H1 (cell line): ENCODE data around the gene ANAPC2. TPM values are rescaled to one million over a fixed set of nuclear protein-coding genes. Genes with fewer than 3 reads are reported as not detected.

Experiments used
- ATF3 ChIP-seq: IDR thresholded peaks from 2 replicates; pipeline ENCODE4 v1.6.1; 2011; ENCODE audit warnings: low read depth, mild to moderate bottlenecking, low read length; ENCODE audit not compliant: insufficient read depth
- CTCF ChIP-seq, 3 experiments: IDR thresholded peaks; 1 replicate in 2 of 3; 2 replicates in 1 of 3; pipeline versions ENCODE4 v1.5.1 to v1.6.1; 2011; ENCODE audit warnings: low read length in 3 of 3, mild to moderate bottlenecking in 3 of 3, inconsistent platforms in 2 of 3, low read depth in 1 of 3, moderate library complexity in 1 of 3; ENCODE audit not compliant: insufficient read depth in 1 of 3; ENCODE audit errors: control extremely low read depth in 1 of 3
- RBBP5 ChIP-seq: IDR thresholded peaks from 2 replicates; pipeline ENCODE4 v1.7.1; 2012; ENCODE audit warnings: low read depth, mild to moderate bottlenecking, inconsistent platforms, low read length, moderate library complexity, borderline replicate concordance
- polyA plus RNA-seq, 7 experiments: library from polyadenylated mRNA; depleted of rRNA in 3 of 7; stranded (reverse) in 5 of 7; unstranded in 2 of 7; fragments of >200 nt in 5 of 7; fragments of 200-250 nt in 2 of 7; gene quantifications; 1 replicate in 5 of 7; 2 replicates in 1 of 7; 4 replicates in 1 of 7; pipeline versions ENCODE4 v1.2.1 to v1.2.3, GENCODE V29; 2011 to 2013; ENCODE audit warnings: missing spikeins in 2 of 7, mixed read lengths in 2 of 7
- total RNA-seq: library from RNA; stranded (reverse); fragmentation: NEBNext Ultra II Directional; extraction: Animal tissue kit (Norgen Biotek cat#: 25700); gene quantifications from 2 replicates; pipeline ENCODE4 v1.2.1, GENCODE V29; 2021

ANAPC2 gene
- total and polyA plus RNA-seq, 2 of the 8 experiments (the other 6 are each of a cell fraction or from before 2014, with no cell fraction given): 30.2 to 37.7 TPM

GRCh38 chr9:137220317-137221094 is 32.1 kb upstream of the ANAPC2 start (continued):
- TF ChIP-seq CTCF (IDR thresholded peaks at IDR 0.05; ENCODE audit: control extremely low read depth in 1 of 3, insufficient read depth in 1 of 3, low read depth in 1 of 3, low read length in 3 of 3) (no peak), ATF3 (no peak), RBBP5 (no peak)
